HFFc6 (cell line): Measurements from ENCODE around the gene NRG2. TPM values are rescaled to one million over a fixed set of nuclear protein-coding genes. Genes with fewer than 3 reads are reported as not detected.

Experiments
- DNase-seq: peaks from one replicate; pipeline ENCODE4 v3.0.0-alpha.2; 2018
- H3K27ac Mint-ChIP-seq: 2 replicates; pipeline ENCODE4 v1.8.0; 2020; ENCODE audit warnings: mild to moderate bottlenecking, mixed read lengths
- H3K27me3 Mint-ChIP-seq: 2 replicates; pipeline ENCODE4 v1.8.0; 2021; ENCODE audit warnings: mild to moderate bottlenecking, moderate library complexity, mixed read lengths; ENCODE audit not compliant: insufficient read depth
- H3K36me3 Mint-ChIP-seq: 2 replicates; pipeline ENCODE4 v1.8.0; 2021; ENCODE audit warnings: low read depth, mixed read lengths
- H3K4me1 Mint-ChIP-seq: 2 replicates; pipeline ENCODE4 v1.8.0; 2020; ENCODE audit warnings: low read depth, mixed read lengths
- H3K4me3 Mint-ChIP-seq: 2 replicates; pipeline ENCODE4 v1.8.0; 2020; ENCODE audit warnings: mild to moderate bottlenecking, moderate library complexity, mixed read lengths
- H3K9me3 Mint-ChIP-seq: 2 replicates; pipeline ENCODE4 v1.8.0; 2020; ENCODE audit warnings: mild to moderate bottlenecking, mixed read lengths
- CTCF ChIP-seq: fragments of 200-600 bp; sonication (generic); IDR thresholded peaks from 2 replicates; pipeline ENCODE4 v1.5.0; 2021; ENCODE audit warnings: antibody characterized with exemption, mild to moderate bottlenecking
- total RNA-seq, 6 experiments: library from RNA; stranded (reverse); fragmentation: NEBNext Ultra II Directional; extraction: Animal tissue kit (Norgen Biotek cat#: 25700); gene quantifications; 2 replicates in 1 of 6; 3 replicates in 5 of 6; pipeline ENCODE4 v1.2.3, GENCODE V29; 2021

Gene NRG2
- total RNA-seq, 6 experiments from 2014 or later = 0.11 to 0.35 (median 0.19) TPM; not detected in 1

GRCh38 chr5:139925650-139926640 is 117.2 kb downstream of the NRG2 start:
- Mint-ChIP-seq H3K9me3 (no peaks in the 10 kb centered on the region), H3K27ac (no peak overlapping the region), H3K4me3 (no peak overlapping the region), H3K4me1 (no peaks in the 10 kb centered on the region), H3K36me3 (no peaks in the 10 kb centered on the region), H3K27me3 (peaks cover 54% of the 10 kb centered on the region)
- DNase-seq = no peak
- TF ChIP-seq CTCF = no peak

- Mint-ChIP-seq H3K27me3 (peaks cover 57% of the 10 kb centered on the region), H3K27ac (no peak overlapping the region), H3K4me1 (no peaks in the 10 kb centered on the region), H3K36me3 (no peaks in the 10 kb centered on the region), H3K4me3 (no peak overlapping the region), H3K9me3 (no peaks in the 10 kb centered on the region)
- no peak for DNase-seq
- no peak for TF ChIP-seq CTCF
Measured at GRCh38 chr5:139925216-139925562, 117.9 kb downstream of the NRG2 start.

GRCh38 chr5:139924294-139925215 is 118.5 kb downstream of the NRG2 start:
- DNase-seq = no peak
- Mint-ChIP-seq H3K4me1 (no peaks in the 10 kb centered on the region), H3K9me3 (no peaks in the 10 kb centered on the region), H3K27ac (no peak overlapping the region), H3K27me3 (peaks cover 57% of the 10 kb centered on the region), H3K36me3 (no peaks in the 10 kb centered on the region), H3K4me3 (no peak overlapping the region)
- no peak for TF ChIP-seq CTCF

GRCh38 chr5:139919308-139919707 is 123.8 kb downstream of the NRG2 start:
- TF ChIP-seq CTCF = no peak
- Mint-ChIP-seq H3K9me3 (no peaks in the 10 kb centered on the region), H3K27ac (no peak overlapping the region), H3K4me3 (no peak overlapping the region), H3K27me3 (peaks cover 38% of the 10 kb centered on the region), H3K36me3 (no peaks in the 10 kb centered on the region), H3K4me1 (no peaks in the 10 kb centered on the region)
- no peak for DNase-seq

- H3K9me3 Mint-ChIP-seq = no peaks in the 10 kb centered on the region
- no peak for DNase-seq
- TF ChIP-seq CTCF = no peak
- peaks cover 36% of the 10 kb centered on the region for H3K27me3 Mint-ChIP-seq
- H3K4me1 Mint-ChIP-seq = no peaks in the 10 kb centered on the region
- no peak overlapping the region for H3K4me3 Mint-ChIP-seq
- H3K36me3 Mint-ChIP-seq = no peaks in the 10 kb centered on the region
- no peak overlapping the region for H3K27ac Mint-ChIP-seq
Measured at GRCh38 chr5:139915834-139916233, 127.3 kb downstream of the NRG2 start.
